Gastroesophageal sphincter (tissue), 4 donors: ENCODE results near the gene CHST5. TPM values are rescaled to one million over a fixed set of nuclear protein-coding genes. Genes with fewer than 3 reads are reported as not detected.

ENCODE experiments used
- ATAC-seq: fragments of 150-250 bp; one replicate; pipeline ENCODE4 v1.9.1; 2016; ENCODE audit warnings: mild to moderate bottlenecking, moderate library complexity
- H3K27ac ChIP-seq, 4 donors: fragments of 200-600 bp; sonication (generic) in 3 of 4; 1 replicate in 3 of 4; 2 replicates in 1 of 4; pipeline ENCODE4 v1.5.1; 2016 to 2019
- H3K27me3 ChIP-seq: fragments of 200-600 bp; sonication (generic); one replicate; pipeline ENCODE4 v1.5.1; 2019
- H3K36me3 ChIP-seq, 2 donors: fragments of 200-600 bp; sonication (generic); one replicate each; pipeline ENCODE4 v1.5.1; 2019; ENCODE audit warnings: control low read depth in 1 of 2
- H3K4me1 ChIP-seq, 3 donors: fragments of 200-600 bp; sonication (generic); 1 replicate in 2 of 3; 2 replicates in 1 of 3; pipeline ENCODE4 v1.5.1; 2016 to 2019; ENCODE audit warnings: control low read depth in 2 of 3
- H3K4me3 ChIP-seq, 2 donors: fragments of 200-600 bp; sonication (generic); one replicate each; pipeline ENCODE4 v1.5.1; 2019; ENCODE audit warnings: mild to moderate bottlenecking in 1 of 2, moderate library complexity in 1 of 2
- H3K9me3 ChIP-seq, 3 donors: fragments of 200-600 bp; sonication (generic); one replicate each; pipeline ENCODE4 v1.5.1; 2017 to 2019; ENCODE audit warnings: control low read depth in 2 of 3
- CTCF ChIP-seq, 4 experiments: fragments of 200-600 bp in 2 of 4; fragments of 450-650 bp in 2 of 4; sonication (generic) in 1 of 4; IDR thresholded peaks; one replicate each; pipeline ENCODE4 v1.5.1; 2017 to 2019; ENCODE audit warnings: antibody characterized with exemption in 4 of 4, mild to moderate bottlenecking in 2 of 4, moderate library complexity in 2 of 4
- EP300 ChIP-seq: sonication (generic); formaldehyde crosslinking; IDR thresholded peaks from one replicate; pipeline ENCODE4 v1.6.1; 2017; ENCODE audit warnings: antibody characterized with exemption, mild to moderate bottlenecking
- POLR2A ChIP-seq, 2 donors: fragments of 450-650 bp; IDR thresholded peaks; one replicate each; pipeline ENCODE4 v1.6.1; 2017; ENCODE audit warnings: antibody characterized with exemption in 2 of 2, mild to moderate bottlenecking in 2 of 2, moderate library complexity in 1 of 2
- POLR2AphosphoS5 ChIP-seq: sonication (generic); formaldehyde crosslinking; IDR thresholded peaks from one replicate; pipeline ENCODE4 v1.6.1; 2017; ENCODE audit warnings: antibody characterized with exemption
- WGBS, 2 donors: methylation state at CpG; one replicate each; pipeline ENCODE4 v1.1.5; 2018; ENCODE audit warnings: low coverage in 1 of 2; 5-methylcytosine and 5-hydroxymethylcytosine counted together
- total RNA-seq, 4 donors: library from RNA; depleted of rRNA; stranded (reverse); fragments of >200 nt; gene quantifications; one replicate each; pipeline ENCODE4 v1.1.0, GENCODE V29; 2016

CHST5 gene
- total RNA-seq, 4 donors from 2014 or later: not detected

- no peak for TF ChIP-seq POLR2AphosphoS5
- TF ChIP-seq EP300: no peak
- TF ChIP-seq POLR2A (IDR thresholded peaks at IDR 0.05): no peak
- TF ChIP-seq CTCF (IDR thresholded peaks at IDR 0.05): no peak
- Histone ChIP-seq H3K4me1 (peaks cover 0 to 80% (median 10%) of the 10 kb centered on the region in 3 donors), H3K4me3 (no peak overlapping the region), H3K27ac (no peak overlapping the region), H3K9me3 (no peaks in the 10 kb centered on the region), H3K36me3 (peaks cover 0 to 78% of the 10 kb centered on the region in 2 donors), H3K27me3 (no peaks in the 10 kb centered on the region)
- 28 to 51% methylated on average over 2 to 5 of the region's 5 CpGs for WGBS, 2 donors
- ATAC-seq: no peak
Measured at GRCh38 chr16:75570396-75571065, 34.6 kb upstream of the CHST5 start.

- peaks cover 0 to 74% (median 10%) of the 10 kb centered on the region in 3 donors for H3K4me1 ChIP-seq
- WGBS, 2 donors: 79 to 100% methylated on average over 1 to 2 of the region's 4 CpGs
Measured at GRCh38 chr16:75567911-75568310, 32.0 kb upstream of the CHST5 start.

GRCh38 chr16:75566758-75567255, 30.9 kb upstream of the CHST5 start:
- no peak for ATAC-seq
- peaks cover 0 to 63% (median 10%) of the 10 kb centered on the region in 3 donors for H3K4me1 ChIP-seq
- H3K27me3 ChIP-seq: no peaks in the 10 kb centered on the region
- H3K27ac ChIP-seq: peak overlapping the region; percentile 50 to 88 (median 73)
- TF ChIP-seq EP300: no peak
- H3K4me3 ChIP-seq: peak overlapping the region; percentile 94 to 100
- WGBS, 2 donors: no CpG with 5 or more reads among the region's 32 CpGs
- no peaks in the 10 kb centered on the region for H3K9me3 ChIP-seq
- H3K36me3 ChIP-seq: peaks cover 0 to 41% of the 10 kb centered on the region in 2 donors

More at GRCh38 chr16:75567911-75568310, 32.0 kb upstream of the CHST5 start:
- H3K4me3 ChIP-seq: peak overlapping the region in 1 of 2 donors; percentile 100
- TF ChIP-seq POLR2AphosphoS5 (no peak), CTCF (IDR thresholded peaks at IDR 0.05) (no peak), EP300 (no peak), POLR2A (IDR thresholded peaks at IDR 0.05) (no peak)
- no peaks in the 10 kb centered on the region for H3K27me3 ChIP-seq
- H3K27ac ChIP-seq: peak overlapping the region in 1 of 4 donors; percentile 81
- no peak for ATAC-seq
- H3K9me3 ChIP-seq: no peaks in the 10 kb centered on the region
- peaks cover 0 to 52% of the 10 kb centered on the region in 2 donors for H3K36me3 ChIP-seq

- Histone ChIP-seq H3K27ac (peak within 1 kb of the TSS; percentile 50 to 88 (median 73)), H3K36me3 (peaks cover 0 to 35% of the 10 kb centered on the region in 2 donors), H3K4me3 (peak within 1 kb of the TSS; percentile 94 to 100), H3K9me3 (no peaks in the 10 kb centered on the region), H3K4me1 (peaks cover 0 to 57% (median 10%) of the 10 kb centered on the region in 3 donors), H3K27me3 (no peaks in the 10 kb centered on the region)
- 0 to 2% methylated on average over 2 to 9 of the region's 69 CpGs for WGBS, 2 donors
- peak; percentile 93 for ATAC-seq
- TF ChIP-seq POLR2AphosphoS5 (peak; percentile 85), POLR2A (IDR thresholded peaks at IDR 0.05) (peak; percentile 68 to 70), EP300 (no peak), CTCF (IDR thresholded peaks at IDR 0.05) (no peak)
Measured at GRCh38 chr16:75566040-75566757, 30.3 kb upstream of the CHST5 start, which contains the start of gene GABARAPL2. Gene GABARAPL2 (plus strand): TSS chr16:75566379. CDS start chr16:75566487, 108 bp downstream.

- WGBS, 2 donors: 15 to 23% methylated on average over 12 to 15 of the region's 15 CpGs
- H3K27ac ChIP-seq: peak overlapping the region in 3 of 4 donors; percentile 65 to 88 (median 81)
- H3K27me3 ChIP-seq: no peaks in the 10 kb centered on the region
- no peak for ATAC-seq
- H3K4me3 ChIP-seq: peak overlapping the region; percentile 94 to 100
- H3K36me3 ChIP-seq: peaks cover 0 to 29% of the 10 kb centered on the region in 2 donors
- TF ChIP-seq POLR2A (IDR thresholded peaks at IDR 0.05) (no peak), POLR2AphosphoS5 (no peak), CTCF (IDR thresholded peaks at IDR 0.05) (no peak), EP300 (no peak)
- no peaks in the 10 kb centered on the region for H3K9me3 ChIP-seq
- H3K4me1 ChIP-seq: peaks cover 0 to 51% (median 10%) of the 10 kb centered on the region in 3 donors
Measured at GRCh38 chr16:75565640-75566039, 29.7 kb upstream of the CHST5 start.
